AG08395 (cell line): Measurements from ENCODE around the gene PPME1.
A peak's percentile ranks its signal among the peaks of the same experiment; 100 is the strongest.

ENCODE experiments used
- DNase-seq: peaks from one replicate; pipeline ENCODE4 v3.0.0; 2012; ENCODE audit warnings: mixed read lengths, low spot score

PPME1 gene

DNA sequence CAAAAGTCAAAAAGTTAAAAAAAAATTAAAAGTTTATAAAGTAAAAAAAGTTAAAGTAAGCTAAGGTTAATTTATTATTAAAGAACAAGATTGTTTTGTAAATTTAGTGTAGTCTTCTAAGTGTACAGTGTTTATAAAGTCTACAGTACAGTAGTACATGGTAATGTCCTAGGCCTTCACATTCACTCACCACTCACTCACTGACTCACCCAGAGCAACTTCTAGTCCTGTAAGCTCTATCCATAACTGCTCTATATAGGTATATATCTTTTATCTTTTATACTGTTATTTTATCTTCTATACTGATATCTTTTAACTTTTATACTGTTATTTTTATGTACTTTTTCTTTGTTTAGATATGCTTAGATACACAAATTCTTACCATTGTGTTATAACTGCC is 11.4 kb upstream of the PPME1 start:
- no peak for DNase-seq

DNA sequence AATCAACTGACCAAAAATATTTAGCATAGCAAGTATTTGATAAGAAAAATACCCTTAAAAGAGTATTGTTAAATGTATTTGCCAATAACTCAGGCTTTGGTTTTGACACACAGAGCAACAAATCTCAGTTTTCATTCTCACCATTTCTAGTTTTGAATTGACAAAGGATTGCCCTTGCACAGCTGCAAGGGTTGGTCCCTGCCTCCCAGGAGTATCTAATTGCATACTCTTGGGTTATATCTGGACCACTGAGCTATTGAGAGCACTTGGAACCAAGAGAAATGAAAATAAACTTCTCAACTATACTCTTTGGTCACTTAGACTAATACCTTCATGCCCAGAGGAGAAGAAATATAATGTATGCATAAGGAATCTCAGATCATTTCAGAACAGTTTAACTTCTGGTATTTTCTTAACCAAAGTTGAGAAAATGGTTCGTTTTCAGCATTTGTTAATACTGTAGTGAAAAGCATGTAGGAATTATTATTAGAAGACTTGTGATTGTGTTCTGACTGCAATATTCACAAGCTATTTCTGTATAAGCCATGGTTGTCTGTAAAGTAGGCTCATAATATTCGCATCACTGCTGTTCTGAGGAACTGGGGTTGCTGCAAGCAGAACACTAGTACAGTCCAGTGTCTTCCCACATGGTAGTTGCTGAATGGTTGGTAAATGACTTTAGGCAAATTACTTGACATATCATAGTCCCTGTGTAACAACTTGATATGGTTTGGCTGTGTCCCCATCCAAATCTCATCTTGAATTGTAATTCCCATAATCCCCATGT is 8.2 kb upstream of the PPME1 start:
- no peak for DNase-seq

DNA sequence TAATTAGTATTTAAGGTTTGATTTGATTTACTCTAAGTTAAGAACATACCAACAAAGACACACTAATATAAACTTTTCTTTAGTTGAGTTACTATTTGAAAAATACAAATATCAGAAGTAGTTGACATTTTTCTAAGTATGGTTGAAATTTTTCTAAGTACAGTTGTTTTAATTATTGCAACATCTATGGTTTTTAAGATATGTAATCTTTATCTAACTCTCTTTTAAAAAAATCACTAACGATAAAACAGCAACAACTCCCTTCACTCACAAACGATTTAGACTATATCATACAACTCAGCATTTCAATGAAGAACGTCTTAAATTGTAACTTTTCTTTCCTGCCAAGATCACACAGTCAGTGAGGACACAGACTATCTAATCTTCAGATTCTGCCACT is 2.3 kb upstream of the PPME1 start:
- no peak for DNase-seq

DNA sequence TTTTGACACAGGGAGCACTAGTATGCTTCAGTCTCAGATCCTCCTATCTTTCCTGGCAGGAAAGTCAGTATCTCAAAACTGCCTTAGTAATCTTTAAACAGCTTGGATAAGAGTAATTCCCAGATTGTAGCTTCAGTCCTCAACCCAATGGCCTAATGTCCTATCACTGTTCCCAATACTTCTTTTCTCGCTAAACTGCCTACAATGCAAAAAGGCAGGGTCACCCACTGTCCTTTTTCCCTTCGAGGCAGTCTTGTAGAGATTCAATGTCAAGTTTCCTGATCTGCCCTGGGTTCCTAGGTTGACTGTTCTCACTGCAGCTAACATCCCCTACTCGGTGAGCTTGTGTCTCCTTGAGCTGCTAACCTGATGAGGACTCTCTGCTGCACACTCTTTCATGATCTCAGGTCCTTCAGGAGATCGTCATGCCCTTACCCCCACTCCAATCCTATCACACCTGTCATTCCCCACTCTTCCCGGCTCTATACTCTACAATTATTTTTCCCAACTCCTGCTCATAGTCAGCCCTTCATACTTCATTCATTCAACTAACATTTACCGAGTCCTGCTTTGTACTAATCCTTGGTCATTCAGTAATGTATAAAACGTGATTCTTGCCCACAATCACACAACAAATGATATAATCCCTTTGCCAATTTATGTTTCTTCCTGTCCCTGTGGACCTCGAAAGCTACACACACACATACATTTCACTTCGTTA is 1.2 kb upstream of the PPME1 start:
- no peak for DNase-seq

DNA sequence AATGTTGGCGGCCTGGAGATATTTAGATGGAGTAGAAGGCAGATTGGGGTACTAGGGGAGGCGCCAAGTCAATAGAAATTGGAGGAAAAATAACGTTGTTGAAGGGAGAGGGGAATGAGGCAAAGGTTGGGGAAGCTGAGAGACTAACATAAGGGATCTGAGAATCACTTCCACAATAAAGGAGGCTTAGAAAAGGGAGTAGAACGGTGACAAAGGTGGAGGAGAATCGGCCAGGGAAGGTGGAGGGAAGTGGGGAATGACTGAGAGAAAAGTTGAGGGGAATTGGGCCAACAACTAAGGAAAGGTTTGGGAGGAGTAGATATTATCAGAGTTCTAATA is 510 bp downstream of the PPME1 start:
- no peak for DNase-seq

DNA sequence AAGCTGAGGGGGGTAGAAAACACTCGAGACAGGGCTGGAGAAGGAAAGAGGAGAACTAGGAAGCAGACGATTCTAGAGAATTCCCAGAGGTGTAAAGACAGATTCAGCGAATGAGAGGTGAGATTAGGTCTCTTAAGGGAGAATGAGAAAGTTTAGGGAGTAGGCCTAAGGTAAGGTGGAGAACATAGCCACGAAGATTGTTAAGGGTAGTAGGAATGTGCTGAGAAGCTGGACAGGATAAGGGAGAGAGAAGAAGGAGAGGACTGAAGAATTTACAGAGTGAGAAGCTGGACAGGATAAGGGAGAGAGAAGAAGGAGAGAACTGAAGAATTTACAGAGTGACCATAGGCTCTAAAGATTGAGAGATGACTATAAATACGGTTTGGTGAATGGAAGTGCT is 908 bp downstream of the PPME1 start:
- no peak for DNase-seq

DNA sequence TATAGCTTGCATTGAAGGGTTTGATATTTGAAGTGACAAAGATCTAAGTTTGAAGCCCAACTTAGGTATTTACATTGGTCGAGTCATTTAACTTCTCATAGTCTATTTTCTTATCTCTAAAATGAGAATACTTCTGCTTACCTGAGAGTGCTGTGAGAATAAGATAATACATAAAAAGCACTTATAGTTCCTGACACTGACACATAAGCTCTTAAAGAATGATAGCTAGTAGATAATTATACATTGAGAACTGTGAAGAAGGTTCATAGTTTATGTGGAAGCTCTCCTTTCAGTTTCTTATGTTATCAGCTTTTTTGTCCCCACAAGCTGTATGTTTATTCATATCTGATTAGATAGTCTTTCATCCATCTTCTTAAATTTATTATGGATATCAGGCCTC is 4.8 kb downstream of the PPME1 start:
- DNase-seq: no peak

DNA sequence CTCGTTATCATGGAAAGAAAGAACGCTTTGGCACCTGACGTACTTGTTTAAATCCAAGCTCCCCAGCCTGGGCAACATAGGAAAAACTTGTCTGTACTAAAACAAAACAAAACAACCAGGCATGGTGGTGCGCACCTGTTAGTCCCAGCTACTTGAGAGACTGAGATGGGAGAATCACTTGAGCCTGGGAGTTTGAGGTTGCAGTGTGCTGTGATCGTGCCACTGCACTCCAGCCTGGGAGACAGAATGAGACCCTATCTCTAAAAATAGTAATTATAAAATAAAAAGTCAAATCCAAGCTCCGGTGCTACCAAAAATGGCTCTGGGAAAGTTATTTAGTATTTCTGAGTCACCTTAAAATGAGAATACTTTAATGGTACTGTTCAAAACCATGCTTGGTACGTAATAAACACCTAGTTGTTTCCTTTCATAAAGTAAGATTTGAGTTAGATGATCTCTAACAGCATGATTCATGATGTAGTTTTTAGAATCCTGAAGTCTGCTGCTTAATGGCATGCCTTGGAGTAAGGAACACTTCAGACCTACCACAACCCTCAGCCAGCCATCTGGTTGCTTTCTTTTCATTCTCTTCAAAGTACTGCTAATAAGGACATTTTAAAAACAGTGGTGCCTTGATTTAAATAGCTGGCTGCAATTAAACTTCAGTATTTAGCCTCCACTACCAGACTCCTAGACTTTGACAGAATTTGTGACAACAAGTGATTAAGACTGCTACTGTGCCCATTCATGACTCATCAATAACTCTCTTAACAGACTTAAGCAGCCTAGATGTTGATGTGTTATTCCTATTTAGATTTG is 8.4 kb downstream of the PPME1 start:
- DNase-seq: peak; percentile 15

DNA sequence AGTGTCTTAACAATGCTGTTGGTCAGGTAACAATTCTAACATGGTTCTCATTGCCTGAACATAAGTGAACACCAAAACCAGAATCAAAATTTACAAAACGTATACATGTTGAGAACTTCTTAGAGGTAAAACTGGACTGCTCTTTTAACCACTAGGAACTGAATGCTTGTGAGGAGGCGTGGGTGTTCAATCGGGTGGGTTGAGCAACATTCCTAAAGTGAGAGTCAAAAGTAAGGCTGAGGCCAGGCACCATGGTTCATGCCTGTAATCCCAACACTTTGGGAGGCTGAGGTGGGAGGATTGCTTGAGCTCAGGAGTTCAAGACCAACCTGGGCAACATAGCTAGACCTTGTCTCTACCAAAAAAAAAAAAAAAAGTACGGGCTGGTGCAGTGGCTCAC is 11.5 kb downstream of the PPME1 start:
- DNase-seq: no peak

DNA sequence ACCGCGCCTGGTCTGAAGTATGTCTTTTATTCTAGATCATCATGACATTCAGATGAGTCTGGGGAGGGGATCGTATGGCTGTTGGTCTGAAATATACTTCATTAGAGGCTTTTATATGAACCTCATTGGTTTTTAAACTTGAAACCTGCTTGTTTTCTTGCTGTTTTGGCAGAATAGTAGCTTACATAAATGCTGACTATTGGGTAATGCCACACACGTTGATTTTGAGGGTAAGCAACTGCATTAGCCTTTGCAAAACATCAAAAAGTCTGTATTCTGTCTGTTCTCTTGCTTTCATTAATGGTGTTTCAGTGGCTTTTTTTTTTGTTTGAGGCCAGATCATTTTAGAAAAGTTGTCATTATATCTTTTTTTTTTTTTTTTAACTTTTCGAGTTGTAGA is 14.2 kb downstream of the PPME1 start:
- no peak for DNase-seq

DNA sequence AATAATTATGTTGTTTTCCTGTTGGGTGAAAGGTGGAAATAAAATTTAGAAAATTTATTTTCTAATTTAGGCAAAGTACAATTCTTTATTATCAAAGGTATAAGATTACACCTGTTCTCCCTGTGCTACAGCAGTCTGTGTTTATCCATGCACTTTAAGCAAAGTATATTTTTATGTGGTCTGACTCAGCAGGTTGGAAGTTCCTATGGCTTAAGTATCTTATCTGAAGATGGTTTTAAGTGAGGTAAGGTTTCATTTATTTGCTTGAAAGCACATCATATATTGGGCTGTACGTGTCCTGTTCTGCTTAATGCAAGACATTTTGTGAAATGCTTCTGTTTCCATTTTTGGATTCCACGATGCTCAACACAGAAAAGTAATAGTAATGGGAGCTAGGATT is 14.6 kb downstream of the PPME1 start:
- DNase-seq: no peak

DNA sequence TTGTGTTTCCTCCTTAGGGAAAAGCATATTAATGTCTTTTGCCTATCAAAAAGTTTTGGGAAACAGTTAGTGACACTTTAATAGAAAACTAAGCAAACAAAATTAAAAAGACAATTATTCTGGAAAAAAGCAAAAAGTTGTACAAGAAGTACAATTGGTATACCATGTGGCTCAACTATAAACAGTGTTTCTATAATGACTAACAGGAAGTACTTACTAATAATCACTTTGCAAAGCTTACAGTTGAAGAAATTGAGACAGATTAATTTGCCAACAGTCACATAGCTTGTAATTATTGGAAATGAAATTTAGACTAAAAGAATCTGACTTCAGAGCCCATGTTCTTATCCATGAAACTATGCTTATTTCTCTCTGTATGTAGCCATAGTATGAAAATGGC is 24.7 kb downstream of the PPME1 start:
- no peak for DNase-seq

DNA sequence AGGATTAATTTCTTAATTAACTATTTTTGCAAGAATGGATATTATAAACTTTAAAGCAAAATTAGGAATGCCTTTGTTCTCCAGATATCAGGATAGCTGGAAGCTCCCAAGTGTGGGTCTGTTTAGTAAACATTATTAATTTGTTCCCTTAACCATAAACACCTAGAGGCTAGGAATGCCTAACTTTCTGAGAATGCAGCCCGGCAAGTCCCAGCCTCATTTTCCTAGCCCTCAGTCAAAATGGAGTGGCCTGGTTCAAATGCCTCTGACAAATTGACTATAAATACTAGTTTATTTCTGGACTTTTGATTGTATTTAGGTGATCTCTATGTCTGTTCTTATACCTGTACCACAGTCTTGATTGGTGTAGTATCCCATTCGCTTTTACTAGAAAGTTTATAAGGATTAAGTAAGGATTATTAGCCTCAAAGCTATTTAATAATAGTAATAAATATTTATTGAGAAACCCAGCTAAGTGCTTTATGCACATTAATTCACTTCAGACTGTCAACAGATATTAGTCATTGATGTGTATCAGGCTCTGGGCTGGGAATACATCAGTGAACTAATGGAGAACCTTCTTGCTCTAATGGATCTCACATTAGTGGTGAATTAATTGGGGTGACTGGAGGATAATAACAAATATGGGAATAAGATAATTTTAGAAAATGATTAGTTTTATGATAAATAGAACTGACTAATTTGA is 25.8 kb downstream of the PPME1 start:
- no peak for DNase-seq

DNA sequence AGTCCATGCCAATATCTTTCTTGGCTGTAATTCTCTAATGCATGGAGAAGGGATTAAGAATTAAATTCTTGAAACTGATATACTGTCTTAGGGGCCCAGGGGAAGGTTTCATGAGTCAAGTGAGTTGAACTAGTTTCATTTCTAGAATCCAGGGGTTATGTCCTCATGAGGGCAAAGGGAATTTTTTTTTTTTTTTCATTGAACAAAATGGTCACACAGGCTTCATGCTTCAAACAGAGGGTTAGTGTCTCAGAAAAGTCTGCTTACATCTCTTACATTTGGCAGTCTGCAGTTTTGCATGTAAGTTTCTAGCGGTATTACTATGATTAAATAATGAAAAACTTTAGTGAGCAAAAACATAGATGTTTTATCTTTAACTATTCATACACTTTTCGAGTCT is 32.9 kb downstream of the PPME1 start:
- no peak for DNase-seq

DNA sequence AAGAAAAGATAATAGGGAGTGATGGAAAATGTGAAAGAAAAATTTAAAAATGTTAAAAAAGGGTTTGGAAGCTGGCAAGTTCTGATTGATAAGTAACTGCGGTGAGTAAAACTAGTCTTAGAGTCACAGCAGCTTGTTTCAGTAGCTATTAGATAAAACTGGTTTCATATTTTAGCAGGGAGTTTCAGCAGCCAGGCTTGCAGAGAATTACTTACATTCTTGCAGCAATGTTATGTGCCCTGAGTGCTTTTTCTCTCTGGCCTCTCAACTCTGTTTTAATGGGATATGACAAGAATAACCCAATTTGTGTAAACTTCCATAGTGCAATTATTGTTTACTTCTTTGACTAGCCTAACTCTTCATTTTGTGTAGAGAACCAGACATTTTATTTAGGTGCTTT is 33.6 kb downstream of the PPME1 start:
- no peak for DNase-seq

DNA sequence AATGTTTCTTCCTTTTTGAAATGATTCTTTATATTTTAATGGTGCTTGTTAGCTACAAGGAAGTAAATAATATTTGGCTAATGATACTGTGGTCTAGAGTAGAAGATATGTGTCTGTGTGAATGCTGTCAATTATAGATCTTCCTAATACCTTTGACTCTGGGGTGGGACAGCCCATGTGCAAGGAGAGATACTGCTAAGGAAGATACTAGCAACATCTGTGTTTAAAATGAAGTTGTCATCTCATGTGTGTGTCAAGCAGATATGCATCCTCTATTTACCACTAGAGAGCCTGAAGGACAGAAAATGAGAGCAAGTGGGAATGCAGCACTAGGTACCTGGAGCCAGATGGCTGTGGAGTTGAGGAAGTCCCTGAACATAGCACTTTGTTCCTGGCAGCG is 34.1 kb downstream of the PPME1 start:
- DNase-seq: no peak

DNA sequence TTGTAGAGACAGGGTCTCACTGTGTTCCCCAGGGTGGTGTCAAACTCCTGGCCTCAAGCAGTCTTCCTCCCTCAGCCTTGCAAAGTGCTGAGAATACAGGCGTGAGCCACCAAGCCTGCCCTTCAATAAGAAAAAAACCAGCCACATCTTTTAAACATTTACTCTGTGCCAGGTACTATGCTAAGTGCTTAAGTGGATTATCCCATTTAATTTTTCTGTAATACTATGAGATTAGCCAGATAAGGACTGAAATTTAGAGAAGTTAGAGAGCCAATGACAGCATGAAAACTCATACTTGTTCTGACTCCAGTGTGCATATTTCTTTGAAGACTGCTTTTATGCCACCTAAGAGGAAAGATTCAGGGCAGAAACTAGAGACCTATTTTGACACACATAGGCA is 35.7 kb downstream of the PPME1 start:
- no peak for DNase-seq

DNA sequence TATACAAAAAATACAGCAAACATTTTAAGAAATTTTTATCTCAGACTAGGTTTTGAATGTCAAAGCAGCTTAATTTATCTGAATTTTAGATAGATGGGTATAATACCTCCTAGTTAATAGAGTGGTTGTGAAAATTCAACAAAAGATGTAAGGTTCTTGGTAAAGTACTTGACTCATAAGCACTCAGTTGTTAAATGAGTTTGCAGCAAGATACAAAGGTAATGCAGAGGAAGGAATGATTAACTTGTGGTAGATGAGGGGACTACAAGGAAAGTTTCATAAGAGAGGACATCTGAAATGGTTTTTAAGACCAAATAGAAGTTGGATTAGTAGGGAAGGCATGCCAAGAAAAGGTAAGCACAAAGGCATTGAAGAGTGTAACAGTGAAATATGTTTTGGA is 37.4 kb downstream of the PPME1 start:
- DNase-seq: no peak

DNA sequence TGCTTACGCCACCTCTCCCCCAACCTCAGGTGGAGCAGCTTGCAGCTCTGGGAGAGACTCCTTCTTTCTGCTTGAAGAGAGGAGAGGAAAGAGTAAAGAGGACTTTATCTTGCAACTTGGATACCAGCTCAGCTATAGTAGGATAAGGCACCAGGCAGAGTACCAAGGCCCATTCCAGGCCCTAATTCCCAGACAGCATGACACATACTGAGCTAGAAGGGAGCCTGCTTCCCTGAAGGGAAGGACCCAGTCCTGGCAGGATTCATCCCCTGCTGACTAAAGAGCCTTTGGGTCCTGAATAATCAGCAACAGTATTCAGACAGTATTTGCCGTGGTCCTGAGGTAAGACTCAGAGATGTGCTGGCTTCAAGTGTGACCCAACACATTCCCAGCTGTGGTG is 41.4 kb downstream of the PPME1 start:
- DNase-seq: no peak

DNA sequence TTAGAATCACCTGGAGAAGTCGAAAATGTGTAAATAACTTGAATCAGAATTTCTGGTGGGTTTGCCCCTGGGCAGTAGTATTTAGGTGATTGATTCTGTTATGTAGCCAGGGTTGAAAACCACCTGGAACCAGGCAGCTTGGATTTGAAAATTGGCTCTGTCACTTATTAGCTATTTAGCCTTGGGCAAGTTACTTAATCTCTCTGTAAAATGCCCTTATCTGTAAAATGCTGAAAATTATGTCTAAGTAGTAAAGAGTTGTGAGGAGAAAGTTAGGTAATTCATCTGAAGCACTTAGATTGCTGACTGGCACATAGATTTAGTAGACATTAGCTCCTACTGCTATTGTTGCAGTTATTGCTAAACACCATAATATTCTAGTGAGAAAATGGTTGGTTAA is 49.3 kb downstream of the PPME1 start:
- no peak for DNase-seq

DNA sequence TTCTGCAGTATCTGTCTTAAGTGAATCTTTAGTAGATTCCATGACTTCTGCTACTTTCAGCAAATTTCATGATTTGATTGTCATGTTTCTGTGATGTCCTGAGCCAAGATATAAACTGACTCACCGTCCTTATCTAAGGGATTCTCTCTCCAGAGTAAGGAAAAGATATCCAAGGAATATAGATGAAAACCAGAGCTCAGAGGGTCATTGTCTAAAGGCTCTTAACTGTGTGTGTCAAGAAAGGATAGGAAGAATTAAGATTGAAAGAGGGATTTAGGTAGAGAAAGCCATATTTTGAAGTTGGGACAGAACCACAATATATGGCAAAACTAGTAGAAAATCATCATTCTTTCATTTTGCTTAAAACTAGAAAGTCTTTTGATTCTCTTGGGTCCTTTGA is 50.7 kb downstream of the PPME1 start:
- no peak for DNase-seq

DNA sequence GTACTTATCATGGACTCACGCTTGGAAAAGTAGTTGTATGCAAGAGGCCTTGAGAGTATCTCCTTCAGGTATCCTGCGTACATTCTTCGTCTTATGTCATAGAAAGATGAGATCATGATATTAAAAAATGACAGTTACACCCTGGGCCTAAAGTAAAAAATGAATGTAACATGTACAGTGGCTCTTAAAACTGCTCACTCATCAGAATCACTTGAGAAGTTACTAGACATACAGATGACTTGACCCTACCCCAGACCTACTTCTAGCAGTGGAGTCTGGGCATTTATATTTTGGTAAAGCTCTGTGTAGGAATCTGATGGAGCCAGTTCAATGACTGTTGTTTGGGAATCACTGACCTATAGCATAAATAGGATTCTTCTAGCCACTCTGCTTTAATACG is 54.5 kb downstream of the PPME1 start:
- no peak for DNase-seq

DNA sequence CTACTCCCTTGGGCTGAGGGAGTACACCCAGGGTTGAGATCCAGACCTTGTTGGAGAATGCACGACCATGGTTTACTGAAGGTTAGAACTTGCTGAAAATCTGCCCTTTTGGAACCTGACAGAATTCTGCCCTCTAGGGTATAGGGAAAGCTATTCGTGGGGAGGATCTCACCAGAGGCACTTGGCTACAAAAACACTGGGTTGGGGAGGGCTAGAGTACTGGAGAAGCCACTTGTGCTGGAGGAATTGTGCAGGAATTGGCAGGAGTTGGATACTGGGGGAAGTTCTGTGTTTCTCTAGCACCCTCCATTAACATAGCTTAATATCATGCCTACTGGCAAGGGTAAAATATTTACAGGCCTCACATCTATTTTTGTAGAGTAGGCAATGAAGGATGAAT is 55.8 kb downstream of the PPME1 start:
- no peak for DNase-seq
